Superior temporal gyrus (tissue), 1 donor: Measurements from ENCODE around the gene CAMSAP1.
"Not testable (repeated sequence)": the region's sequence is repeated elsewhere in the genome, so short reads cannot be mapped to it uniquely, and the experiment has no call there.

ENCODE experiments used
- DNase-seq: peaks from one replicate; pipeline ENCODE4 v3.0.0-alpha.2; 2016; ENCODE audit errors: extremely low spot score

CAMSAP1 gene

DNA sequence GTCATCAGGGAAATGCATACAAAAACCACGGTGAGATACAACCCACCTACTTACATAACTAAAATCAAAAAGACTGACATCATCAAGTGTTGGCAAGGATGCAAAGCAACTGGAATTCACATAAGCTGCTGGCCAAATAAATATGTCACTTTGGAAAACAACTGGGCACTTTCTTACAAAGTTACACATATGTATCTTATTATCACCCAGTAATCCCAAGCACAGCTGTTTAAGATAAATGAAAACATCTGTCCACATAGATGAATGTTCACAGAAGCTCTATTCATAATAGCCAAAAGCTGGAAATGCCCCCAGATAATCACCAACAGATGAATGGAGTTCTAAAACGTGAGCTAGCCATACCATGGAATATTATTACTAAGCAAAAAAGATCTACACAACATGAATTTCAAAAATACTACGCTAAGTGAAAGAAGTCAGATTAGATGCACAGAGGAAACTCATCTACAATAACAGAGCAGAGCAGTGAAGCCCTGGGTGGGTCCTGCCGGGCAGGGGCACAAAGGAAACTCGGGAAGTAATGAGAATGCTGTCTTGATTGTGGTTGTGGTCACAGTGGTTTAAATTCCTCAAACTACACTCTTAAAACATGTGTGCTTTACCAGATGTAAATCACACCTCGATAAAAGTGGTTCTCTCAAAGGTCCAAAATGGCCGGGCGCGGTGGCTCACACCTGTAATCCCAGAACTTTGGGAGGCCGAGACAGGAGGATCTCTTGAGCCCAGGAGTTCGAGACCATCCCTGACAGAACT is 8.5 kb downstream of the CAMSAP1 start:
- DNase-seq: no peak

DNA sequence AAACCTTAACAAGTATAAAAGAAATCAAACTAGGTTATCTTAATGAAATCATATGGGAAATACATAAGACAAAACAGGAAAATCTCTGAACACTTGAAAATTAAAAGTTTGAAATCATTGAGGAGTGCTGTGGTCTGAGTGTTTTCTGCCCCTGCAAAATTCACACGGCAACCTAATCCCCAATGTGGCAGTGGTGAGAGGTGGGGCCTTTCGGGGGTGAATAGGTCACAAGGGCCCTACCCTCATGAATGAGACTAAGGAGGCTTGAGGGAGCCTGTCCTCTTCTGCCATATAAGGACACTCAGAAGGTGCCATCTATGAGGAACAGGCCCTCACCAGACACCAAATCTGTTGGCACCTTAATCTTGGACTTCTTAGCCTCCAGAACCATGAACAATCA is 10.7 kb downstream of the CAMSAP1 start:
- DNase-seq: no peak

DNA sequence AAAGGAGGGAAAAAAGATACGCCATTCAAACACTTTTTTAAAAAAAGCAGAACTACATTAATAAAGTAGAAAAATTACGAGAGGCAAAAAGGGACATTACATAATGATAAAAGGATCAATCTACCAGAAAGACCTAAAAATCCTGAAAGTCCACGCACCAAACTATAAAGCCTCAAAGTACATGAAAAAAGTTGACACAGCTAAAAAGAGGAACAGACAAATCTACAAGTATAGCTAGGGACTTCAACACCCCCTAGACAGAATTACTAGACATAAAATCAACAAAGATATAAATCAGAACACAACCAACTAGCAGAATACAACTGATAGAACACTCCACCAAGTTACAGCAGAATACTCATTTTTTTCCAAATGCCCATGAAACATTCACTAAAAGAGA is 11.1 kb downstream of the CAMSAP1 start:
- no peak for DNase-seq

DNA sequence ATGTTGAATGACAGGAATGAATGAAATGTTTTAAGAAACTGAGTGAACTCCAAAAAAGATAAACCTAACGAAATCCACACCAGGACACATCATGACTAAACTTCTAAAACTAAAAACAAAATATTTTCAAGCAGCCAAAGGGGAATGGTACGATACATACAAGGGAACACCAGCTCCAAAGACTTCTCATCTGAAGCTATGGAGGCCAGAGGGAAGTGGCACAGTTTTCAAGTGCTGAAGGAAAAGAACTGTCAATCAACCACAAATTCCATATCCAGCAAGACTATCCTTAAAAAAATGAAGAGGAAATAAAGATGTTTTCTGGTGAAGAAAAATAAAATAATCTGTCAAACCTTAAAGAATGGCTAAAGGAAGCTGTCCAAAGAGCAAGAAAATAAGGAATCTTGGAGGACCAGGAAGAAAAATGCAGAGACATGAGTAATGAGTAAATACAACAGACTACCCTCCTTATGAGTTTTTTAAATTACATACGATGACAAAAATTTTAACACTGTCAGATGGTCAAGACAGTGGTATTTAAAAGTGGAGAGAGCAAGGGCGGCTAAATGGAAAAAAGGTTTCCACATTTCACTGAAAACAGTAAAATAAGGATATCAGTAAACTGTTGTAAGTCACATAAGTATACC is 12.0 kb downstream of the CAMSAP1 start:
- DNase-seq: no peak

DNA sequence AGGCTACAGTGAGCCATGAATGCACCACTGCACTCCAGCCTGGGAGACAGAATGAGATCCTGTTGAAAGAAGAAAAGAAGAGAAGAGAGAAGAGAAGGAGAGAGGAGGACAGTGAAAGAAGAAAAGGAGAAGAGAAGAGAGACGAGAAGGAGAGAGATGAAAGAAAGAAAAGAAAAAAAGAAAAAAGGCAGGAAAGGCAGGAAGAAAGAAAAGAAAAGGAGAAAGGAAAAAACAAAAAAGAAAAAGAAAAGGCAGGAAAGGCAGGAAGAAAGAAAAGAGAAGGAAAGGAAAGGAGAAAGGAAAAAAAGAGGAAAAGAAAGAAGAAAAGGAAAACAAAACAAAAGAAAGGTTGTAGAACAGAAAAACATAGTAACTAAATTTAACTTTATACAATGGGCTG is 14.2 kb downstream of the CAMSAP1 start:
- DNase-seq: no peak

DNA sequence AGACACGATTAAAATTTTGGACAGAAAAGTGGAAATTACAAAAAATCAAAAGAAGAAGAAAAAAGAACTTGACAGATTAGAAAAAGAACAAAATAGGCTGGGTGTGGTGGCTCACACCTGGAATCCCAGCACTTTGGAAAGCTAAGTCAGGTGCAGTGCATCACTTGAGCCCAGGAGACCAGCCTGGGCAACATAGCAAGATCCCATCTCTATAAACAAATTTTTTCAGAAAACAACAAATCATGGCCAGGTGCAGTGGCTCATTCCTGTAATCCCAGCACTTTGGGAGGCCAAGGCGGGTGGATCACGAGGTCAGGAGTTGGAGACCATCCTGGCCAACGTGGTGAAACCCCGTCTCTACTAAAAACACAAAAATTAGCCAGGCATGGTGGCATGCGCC is 15.0 kb downstream of the CAMSAP1 start:
- DNase-seq: not testable (repeated sequence)

DNA sequence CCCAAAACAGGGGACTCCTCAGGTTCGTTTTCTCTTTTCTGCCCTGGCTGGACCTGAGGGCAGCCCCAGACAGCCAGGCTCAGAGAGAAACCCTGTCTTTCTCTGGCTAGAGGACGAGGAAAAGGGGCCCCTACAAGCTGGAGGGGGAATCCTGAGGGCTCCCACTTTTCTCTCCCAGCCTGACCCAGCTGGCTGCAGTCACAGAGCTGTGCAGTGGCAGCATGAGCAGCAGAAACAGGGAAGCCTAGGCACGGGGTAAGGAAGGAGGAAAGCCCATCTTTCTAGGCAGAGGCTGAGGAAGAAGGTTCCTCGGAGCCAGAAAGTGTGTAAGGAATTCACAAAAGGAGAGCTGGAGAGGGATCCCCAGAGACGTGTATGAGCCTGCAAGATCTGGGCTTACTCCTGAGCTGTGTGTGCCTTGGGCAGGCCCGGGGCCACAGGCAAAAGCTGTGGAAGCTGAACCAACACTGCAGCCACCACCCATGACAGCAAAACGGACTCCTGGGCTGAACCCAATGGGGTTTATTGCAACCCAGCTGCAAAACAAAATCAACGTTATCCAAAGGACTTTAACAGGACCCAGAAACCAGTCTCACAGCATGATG is 16.2 kb downstream of the CAMSAP1 start:
- DNase-seq: no peak

DNA sequence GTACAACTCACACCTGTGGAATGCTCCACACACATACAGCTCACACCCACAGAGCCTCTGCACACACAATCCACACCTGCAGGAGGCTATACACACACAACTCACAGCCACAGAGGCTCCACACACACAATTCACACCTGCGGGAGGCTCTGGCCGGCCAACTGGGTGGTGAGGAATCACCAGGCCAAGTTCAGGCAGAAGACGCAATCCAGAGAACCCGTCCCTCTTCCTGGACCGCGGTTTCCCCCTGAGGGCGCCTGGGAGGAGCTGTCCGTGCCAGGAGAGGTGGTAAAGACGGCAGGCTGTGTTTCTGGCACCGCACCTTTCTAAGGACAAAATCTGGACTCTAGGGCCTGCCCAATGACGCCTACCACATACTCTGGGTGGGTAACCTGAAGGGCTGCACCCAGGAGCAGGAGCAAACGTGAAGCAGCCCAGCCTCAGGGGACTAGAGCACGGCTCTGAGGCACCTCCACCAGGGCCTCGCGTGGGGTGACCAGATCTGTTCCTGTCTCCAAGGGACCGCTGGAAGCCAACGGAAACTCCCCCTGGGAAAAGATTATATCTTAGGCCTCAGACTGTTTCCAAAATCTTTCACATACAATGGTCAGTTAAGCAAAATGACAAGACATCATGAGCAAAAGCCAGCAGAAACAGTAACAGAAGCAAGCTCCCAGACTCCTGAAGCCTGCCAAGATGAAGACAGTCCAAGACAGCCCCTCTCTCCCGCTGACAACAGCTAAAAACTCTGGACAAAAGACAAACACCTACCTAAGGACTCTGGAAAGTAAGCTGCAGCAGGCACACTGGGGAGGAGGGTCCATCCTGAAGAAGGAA is 16.9 kb downstream of the CAMSAP1 start:
- no peak for DNase-seq

DNA sequence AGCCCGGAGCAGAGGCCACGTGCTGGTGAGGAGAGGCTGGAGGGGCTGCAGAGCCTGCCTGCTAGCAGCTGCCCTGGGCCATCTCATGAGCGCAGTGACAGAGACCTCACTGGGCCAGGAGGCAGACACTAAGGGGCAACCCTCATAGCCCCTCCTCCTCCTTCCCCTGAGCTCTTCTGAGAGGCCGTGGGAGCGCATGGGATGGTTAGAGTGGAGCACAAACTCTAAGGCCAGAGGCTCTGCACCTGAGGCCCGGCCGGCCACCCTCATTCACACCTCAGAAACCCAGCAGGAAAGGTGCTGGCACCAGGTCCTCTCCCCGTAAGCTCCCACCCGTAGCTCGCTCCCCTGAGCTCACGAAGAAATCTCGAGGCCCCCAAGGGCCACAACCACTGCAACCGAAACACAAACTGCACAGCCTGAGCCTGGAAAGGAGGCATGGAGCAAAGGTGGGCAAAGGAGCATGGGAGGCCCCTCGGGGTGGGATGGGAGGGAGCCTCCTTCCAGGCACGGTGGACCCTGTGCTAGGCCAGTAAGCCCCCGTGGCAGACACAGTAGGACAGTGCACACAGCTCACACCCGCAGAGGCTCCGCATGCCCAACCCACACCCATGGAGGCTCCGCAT is 17.7 kb downstream of the CAMSAP1 start:
- DNase-seq: no peak

DNA sequence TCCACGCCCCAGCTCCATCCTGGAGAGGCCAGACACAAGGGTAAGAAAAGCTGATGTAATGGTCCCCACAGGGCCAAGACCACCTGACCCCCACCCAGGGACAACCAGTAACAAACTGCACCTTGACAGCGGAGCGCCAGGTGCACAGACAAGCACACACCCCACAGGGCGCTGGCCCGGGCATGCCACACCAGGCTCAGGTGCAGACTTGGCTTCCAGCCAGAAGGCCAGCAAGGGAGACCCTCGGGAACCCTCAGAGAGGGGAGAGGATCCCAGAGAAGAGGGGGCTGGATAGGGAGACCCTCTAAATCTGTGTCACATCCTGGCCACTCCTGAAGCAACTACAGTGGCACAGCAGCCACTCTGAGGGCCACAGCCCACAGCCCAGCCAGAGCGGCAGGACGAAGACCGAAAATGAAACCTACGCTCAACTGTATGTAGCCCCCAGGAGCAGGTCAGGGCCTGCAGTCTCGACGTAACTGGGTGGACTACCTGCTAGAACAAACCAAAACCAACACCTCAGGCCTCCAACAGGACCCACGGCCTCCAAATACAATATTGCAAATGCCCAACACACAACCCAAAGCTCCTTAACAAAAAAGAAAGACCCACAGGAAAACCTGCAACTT is 18.5 kb downstream of the CAMSAP1 start:
- no peak for DNase-seq

DNA sequence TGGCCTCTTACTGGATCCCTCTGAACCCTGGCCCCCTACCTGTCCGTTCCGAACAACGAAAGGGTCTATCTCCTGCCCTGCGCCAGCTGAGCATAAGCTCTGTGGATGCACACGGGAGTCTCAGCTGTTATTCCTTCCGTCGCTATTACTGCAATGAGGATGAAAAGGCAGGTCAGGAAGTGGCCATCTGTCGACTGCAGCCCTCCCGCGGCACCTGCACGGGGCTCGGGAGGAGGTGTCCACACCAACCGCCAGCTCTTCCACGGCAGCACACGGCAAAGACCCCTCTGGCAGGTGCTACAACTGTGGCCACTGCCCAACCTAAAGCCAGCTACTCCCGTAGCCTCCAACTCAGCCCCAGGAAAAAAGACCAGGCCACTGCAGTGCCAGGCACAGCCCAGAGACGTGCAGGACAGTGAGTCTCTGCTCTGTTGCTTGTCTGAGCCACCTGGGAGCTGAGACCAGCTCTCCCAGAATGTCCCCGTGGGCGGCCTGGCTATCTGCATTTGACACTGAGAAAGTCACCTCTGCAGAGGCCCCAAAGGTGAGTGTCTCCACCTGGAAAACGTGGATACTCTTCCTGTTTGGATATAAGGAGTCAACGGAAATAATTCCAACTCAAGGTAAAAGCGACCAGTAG is 19.1 kb downstream of the CAMSAP1 start:
- no peak for DNase-seq

DNA sequence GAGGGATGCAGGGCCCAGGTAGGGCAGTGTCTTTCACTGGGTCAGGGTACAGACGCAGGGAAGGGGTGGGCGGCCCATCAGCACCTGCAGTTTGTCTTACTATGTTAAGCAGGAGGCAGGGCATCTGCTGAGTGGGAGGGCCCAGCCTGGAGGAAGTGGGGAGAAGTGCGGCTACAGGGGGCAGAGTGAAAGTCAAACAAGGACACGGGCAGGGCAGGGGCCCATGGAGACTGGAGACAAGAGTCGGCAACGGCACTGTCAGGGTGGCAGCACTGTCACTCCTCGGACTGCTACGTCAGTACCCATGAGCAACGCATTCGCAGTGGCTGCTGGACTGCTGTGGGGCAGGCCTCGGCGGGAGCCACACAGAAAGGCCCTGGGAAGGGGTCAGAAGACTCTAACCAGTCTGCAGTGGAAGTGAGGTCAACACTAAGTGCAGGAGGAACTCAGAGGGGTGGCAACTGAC is 19.7 kb downstream of the CAMSAP1 start:
- no peak for DNase-seq

DNA sequence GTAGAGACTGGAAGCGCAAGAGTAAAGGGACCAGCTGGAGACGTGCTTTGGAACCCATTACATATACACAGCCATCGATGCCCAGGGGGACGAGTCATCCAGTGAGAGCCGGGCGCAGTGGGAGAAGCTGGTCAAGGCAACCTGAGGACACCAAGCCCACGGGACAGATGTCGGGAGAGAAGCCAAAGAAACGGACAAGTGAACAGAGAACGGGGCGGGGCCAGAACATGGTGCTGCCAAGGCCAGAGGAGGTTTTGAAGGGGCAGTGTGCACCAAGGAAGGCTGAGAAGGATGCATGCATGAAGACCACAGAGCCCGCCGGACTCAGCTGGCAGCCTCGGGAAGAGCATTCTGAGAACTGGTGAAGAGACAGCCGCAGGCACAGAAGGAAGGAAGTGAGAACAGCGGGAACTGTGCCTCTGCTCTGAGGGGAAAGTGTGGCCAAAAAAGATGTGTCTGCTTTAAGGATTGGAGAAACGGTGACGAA is 20.3 kb downstream of the CAMSAP1 start:
- DNase-seq: peak; percentile 77

DNA sequence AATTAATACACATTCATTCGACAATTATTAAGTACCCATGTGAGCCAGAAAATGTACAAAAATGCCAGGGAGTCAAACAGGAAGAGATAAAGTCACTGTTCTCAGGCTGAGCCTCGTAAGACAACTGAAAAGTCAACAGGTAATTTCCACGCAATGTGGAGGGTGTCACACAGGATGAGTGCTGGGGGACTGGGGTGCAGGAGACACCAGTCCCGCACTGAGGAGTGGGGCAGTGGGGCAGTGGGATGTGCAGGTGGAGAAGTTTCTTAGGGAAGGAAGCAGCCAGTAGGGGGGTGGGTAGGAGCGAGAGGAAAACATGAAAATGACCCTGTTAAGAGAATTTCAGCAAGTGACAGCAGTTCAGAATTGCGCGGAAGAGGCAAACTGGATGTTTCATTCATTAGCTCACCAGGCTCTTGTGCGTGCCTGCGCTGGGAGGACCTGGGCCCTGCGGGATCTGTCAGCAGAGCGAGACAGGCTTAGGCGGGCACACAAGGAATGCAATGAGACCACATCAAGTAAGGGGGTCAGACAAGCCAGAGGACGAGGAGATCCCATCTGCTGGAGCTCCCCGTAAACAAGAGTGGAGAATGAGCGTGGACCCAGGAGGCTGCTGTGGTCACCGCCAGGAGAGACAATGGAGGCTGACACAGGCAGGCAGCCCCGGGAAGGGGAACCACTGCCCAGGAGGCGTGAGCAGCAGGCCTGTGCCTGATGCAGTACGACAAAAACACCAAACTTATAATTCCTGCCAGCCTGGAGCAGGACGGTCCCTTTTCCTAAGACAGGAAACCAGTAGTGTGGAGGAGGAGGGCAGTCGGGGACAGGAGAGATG is 21.0 kb downstream of the CAMSAP1 start:
- no peak for DNase-seq

DNA sequence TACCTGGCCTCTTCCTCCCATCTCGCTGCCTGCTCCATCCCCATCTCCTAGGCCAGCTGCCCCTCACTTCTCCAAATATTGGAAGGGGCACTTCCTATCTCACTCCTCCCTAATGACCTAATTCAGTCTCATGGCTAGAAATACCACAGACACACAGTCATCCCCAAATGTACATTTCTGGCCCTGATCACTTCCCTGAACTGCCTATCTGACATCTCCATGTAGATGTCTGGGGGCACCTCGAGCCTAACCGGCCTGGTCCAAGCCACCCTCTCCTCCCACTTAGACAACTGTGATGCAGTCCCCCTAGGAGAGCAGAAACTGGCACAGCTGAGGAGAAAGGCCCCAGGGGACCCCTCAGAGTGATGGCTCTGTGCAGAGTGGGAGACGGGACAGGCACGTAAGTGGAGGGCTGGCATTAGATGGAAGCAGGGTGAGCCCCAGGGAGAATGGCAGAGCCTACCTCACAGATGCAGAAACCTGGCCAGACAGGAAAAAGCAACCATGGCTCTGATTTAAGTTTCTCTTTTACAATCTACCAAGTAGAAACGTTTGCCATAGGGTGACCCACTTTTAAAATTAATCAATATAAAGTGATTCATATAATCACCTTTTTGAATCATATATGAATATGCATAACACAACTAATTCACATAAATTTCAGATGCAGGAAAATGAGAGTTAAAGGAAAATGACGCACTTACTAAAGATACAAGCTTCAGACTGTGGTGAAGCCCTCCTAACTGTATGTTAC is 22.1 kb downstream of the CAMSAP1 start:
- no peak for DNase-seq

DNA sequence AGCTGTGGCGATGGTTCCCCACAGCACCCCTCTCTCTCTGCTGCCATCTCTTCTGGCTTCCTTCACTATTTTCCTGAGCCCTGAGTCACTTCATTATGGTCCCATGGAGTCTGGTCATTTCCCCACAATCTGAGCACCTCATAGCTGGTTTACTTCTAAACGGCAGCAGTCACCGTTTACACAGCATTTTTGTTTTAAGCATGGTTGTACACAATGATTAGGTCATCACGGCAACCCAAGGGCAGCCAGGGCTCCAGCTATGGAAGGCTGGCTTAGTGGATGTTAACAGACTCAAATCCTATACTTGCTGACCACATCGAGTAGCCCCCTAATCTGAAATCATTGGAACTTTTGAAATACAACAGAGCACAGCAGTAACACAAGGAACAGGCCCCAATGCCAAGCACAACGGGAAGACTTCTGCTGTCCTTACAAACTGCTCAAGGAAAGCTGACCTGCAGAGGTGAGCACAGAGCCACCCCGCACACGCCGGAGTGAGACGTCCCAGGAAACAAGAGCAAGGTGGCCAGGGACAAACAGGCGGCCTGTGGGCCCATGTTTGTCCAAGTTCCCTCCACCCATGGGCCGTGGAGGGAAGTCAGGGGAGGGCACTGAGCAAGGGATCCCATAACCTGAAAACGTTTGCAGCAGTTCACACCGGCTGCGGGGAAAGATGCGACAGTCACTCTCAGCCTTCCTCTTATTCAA is 22.9 kb downstream of the CAMSAP1 start:
- peak; percentile 37 for DNase-seq

DNA sequence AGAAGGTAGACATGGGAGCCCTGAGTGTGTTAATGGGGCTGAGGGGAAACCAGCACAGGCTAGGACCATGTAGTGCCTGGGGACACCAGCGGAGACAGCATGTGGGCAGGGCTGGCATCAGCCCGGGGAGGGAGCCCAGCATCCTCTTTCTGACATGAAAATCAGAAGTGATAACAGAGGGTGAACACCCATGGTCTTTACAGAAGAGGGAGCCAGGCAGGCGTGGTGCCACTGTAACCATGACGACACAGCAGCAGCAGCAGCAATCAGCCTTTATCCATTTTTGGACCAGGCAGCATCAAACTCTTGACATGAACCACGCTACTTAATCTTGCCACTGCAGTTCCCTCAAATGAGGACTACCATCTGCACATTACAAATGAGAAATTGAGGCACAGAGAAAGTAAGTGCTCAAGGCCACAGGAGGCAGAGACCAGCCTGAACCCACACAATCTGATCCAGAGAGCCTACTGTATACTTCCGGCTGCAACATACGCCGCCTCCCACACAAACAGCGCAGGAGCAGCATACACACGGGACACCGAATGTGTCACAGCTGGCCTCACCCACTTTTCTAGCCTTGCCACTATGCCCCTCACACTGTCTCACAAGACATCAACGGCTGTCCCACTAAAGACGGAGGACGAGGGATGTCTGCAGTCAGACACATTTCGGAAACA is 23.8 kb downstream of the CAMSAP1 start:
- peak; percentile 65 for DNase-seq

DNA sequence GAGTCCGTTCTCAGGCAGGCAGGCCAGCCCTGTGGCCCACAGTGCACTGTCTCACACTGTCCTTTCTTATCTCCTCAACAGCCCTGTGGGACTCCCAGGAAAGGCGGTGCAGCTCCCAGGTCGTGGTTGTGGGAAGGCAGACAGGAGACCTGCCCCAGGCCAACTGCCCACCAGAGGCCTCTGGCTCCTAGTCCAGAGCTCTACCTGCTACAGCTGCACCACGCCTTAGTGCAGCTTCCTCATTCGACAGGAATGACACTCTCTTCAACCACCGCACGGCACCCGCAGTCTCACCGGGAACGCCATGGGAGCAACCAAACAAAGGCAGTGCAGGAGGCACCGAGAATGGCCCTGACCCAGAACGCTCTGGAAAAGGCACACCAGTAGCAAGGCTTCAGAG is 25.3 kb downstream of the CAMSAP1 start:
- no peak for DNase-seq
